GM12873 (cell line): ENCODE measurements around the gene PACRG.

Source experiments
- TF ChIP-seq, protein P1 (sequence below): IDR thresholded peaks from 2 replicates; pipeline ENCODE4 v1.5.1; 2012; ENCODE audit warnings: low read depth, mild to moderate bottlenecking, moderate library complexity, low read length, control low read depth; ENCODE audit not compliant: insufficient read depth; ENCODE audit errors: missing control alignments

PACRG gene

DNA sequence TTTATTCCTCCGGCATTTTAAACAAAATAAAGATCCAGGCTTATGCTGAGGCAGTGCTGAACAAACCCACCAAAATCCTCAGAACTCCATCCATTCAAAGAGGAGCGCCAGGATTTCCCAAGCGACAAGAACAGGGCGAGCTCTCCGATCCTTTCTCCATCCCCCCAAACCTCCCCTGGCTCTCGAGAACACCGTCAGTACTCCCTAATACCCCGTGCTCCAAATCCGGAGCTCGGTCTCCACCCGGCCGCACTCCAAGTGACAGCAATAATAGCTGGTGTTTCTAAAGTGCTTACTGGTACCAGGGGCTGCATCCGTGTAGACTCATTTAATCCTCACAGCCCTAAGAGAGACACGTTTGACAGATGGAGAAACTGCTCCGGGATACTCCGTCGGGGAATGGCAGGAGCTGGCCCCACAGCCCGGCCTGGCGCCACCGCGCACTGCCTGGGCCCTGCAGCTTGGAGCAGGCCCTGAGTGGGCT lies 409.7 kb downstream of the PACRG start:
- TF ChIP-seq, protein P1, sequence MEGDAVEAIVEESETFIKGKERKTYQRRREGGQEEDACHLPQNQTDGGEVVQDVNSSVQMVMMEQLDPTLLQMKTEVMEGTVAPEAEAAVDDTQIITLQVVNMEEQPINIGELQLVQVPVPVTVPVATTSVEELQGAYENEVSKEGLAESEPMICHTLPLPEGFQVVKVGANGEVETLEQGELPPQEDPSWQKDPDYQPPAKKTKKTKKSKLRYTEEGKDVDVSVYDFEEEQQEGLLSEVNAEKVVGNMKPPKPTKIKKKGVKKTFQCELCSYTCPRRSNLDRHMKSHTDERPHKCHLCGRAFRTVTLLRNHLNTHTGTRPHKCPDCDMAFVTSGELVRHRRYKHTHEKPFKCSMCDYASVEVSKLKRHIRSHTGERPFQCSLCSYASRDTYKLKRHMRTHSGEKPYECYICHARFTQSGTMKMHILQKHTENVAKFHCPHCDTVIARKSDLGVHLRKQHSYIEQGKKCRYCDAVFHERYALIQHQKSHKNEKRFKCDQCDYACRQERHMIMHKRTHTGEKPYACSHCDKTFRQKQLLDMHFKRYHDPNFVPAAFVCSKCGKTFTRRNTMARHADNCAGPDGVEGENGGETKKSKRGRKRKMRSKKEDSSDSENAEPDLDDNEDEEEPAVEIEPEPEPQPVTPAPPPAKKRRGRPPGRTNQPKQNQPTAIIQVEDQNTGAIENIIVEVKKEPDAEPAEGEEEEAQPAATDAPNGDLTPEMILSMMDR: no peak

DNA sequence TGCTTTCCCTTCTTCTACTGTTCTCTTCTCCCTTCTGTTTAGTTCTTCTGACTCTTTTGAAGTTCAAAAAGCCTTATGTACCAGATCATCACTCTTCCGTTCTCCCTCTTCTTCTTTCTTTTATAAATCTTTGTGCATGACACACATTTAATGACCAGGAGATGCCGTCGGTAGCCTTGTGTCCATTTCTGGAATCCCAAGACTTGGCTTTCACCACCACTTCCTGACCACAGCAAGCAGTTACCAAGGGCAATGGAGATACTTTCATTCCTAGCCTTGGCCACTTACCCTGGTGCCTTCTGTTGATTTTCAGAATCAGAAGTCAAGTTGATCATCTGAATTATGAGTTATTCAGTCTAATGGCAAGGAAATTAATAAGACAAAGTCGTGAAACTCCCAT lies 418.3 kb downstream of the PACRG start:
- TF ChIP-seq, protein P1: no peak

DNA sequence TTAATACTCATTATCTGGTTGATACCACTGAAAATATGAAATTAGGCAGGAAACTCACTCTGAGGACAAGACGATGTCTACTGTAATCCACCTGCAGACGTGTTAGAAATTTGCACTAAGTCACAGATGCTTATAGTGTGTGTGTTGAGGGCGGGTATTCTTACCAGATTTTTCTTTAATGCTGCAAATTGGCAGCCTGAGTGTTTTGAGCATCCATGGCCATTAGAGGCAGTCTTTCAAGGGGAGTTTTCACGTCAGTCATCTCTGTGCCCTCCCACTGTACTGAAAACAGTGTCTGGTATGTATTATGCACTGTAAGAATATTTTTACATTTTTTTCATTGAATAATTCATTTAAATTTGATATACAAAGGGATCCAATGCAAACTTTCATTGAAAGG lies 420.2 kb downstream of the PACRG start:
- TF ChIP-seq, protein P1: no peak

DNA sequence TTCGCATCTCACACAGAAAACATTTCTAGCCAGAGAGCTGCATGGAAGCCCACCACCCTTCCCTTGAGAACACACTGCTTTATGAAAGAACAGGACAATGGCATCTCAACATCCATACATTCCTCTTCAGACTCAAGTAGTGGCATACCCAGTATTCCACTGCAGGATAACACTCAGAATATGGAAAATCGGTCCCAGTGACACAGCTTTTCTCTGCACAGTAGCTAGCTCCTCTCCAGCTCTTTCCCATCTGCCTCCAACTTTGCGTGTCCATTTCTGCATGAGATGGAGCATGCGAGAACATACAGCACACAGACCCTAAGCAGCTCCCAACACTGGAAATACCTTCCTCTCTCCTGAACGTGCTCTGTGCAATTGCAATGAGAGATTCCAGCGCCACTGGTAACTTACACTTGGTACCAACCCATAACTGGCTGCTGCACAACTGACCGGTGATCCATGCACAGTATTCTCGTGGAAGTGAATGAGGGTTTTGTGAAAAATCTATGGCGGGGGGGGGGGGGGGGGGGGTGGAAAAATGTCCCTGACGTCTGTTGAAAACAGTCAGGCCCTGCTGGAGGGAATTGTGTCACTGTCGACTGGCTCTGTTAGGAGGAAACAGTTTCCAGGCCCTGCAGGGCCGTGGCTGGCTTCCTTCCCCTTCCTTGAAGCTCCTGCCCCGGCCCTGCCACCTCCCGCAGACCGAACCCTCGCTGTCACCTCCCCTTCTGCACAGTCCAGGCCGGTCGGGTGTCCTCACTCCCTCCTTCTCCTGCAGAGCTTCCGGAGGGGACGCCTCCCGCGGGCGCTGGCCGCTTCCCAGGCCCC lies 420.9 kb downstream of the PACRG start:
- TF ChIP-seq, protein P1: no peak

DNA sequence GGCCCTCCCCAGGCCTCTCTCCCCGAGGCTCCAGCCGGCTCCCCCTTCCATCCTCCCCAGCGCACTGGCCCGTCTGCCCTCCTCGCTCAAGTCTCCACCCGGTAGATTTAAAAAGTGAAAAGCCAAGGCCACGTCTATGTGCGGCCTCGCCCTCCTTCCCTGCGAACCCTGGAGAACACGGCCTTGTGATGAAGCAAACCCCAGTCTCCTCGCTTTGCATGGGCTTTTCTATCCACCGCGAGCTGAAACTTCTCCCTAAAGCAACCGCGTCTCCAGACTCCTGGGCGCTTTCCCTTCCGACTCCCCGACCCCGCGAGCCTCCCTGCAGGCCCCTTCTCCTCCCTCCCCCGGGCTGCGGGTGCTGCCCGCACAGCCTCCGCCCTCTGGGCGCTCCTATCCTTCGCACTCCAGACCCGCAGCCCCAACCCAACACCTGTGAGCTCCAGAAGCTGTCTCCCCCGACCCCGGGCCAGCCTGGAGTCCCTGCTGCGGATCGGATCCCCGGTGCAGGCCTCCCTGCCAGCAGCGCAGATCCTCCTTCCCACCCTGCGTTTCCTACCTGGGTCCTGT lies 421.6 kb downstream of the PACRG start:
- TF ChIP-seq, protein P1: no peak

DNA sequence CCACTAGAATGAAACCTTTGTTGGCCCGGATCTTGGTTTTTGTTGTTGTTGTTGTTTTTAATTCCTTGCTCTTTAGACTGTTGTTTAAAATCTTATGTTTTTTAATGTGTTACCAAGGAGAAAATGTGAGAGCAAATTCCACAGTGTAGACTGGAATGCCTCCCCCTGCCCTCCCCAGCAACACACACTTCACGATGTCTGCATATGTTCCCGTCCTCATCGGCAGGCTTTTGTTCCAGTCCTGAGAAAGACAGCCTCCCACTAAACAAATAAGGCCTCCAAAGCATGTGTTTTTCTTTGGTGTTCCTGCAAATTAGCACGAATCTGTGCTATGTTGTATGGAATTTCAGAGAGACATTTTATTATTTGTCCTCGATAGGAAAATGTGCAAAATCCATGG lies 423.4 kb downstream of the PACRG start:
- TF ChIP-seq, protein P1: no peak

DNA sequence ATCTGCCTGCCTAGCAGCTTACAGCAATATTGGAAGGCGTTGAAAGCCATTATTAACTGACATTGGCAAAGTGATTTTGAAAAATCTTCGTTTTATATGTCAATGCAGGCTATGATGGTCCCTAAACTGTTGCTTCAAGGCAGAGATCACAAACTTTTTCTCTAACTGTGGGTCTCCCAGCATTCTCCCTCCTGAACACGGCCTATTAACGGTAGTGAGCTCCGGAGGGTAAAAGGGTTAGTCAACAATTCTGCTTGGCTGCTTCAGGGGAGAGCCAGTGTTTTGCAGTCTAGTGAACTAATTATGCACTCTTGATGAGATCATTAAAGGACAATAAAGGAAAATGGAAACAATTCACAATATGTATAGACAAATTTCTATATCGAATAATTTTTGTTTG lies 424.9 kb downstream of the PACRG start:
- TF ChIP-seq, protein P1: no peak
